ENCODE results near the gene FGGY.
"Not testable (repeated sequence)": the region's sequence is repeated elsewhere in the genome, so short reads cannot be mapped to it uniquely, and the experiment has no call there.

The FGGY gene

DNA sequence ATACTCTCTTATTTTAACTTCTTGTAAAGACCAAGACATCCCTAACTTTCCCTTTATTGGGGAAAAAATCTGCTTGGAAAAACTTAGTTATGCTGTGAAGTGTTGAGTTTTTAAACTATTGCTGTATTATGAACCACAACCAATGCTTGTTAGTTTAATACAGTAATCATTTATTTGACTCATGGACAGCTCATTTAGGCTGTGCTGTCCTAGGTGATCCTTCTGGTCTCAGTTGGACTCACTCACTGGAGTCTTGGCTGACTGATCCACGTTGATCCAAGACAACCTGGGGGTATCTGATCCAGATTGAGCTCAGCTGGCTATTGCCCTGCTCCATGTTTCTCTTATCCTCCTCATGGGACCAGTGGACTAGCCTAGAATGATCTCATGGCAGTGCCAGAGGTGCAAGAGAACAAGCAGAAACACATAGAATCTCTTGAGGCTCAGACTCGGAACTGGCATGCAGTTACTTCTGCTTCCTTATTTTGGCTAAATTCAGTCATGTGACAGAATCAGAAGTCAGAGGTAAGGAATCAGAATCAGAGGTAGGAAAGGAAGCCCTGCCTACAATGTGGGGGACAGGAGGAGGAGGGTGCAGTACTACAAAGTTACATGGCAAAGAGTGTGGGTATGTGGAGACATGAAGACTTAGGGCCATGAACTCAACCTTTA lies 156.5 kb downstream of the FGGY start:
- H3K9me3 Mint-ChIP-seq (ENCODE audit: low read depth), result no peaks in the 10 kb centered on the region
- no peak overlapping the region for H3K27ac Mint-ChIP-seq
- H3K4me3 Mint-ChIP-seq, result no peak overlapping the region
- H3K36me3 Mint-ChIP-seq, result peaks cover 8% of the 10 kb centered on the region
- no peaks in the 10 kb centered on the region for H3K27me3 Mint-ChIP-seq
- H3K4me1 Mint-ChIP-seq (ENCODE audit: low read depth), result no peaks in the 10 kb centered on the region

DNA sequence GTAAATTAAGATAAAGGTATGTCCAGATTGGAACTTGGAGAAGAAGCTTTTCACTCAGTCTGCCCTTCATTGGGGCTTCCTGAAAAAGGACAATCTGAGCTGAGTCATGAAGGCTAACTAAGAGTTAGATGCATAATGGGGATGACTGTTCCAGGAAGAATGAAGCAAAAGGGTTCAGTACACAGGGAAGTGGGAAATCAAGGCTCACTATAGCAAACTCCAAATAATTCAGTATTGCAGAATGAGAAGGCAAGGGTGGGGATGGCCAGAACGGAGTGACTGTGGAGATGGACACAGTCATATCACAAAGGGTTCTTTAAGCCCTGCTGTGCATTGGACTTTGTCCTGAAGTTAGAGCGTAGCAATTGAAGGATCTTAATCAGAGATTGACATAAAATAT lies 158.3 kb downstream of the FGGY start:
- no peaks in the 10 kb centered on the region for H3K4me1 Mint-ChIP-seq (ENCODE audit: low read depth)
- H3K9me3 Mint-ChIP-seq (ENCODE audit: low read depth), result peaks cover 7% of the 10 kb centered on the region
- H3K36me3 Mint-ChIP-seq, result peaks cover 14% of the 10 kb centered on the region
- no peak overlapping the region for H3K27ac Mint-ChIP-seq
- H3K27me3 Mint-ChIP-seq, result no peaks in the 10 kb centered on the region
- H3K4me3 Mint-ChIP-seq, result no peak overlapping the region

DNA sequence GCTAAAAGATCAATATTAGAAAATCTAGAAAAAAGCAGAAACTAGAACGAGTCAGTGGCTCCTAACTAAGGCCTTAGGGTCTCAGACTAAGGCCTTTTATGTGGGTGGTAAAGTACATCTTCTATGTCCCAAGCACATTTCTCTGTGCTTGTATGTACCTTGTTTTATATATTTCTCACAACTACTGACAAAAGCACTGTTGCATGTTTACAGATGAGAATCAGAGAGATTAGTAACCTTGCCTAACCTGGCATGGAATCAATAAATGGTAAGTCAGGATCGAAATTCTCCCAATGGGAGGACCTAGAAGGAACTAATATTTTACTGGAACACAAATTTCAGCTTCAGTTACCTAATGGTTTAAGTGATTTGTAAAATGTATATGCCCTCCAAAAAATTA lies 160.9 kb downstream of the FGGY start:
- H3K9me3 Mint-ChIP-seq (ENCODE audit: low read depth), result peaks cover 7% of the 10 kb centered on the region
- H3K36me3 Mint-ChIP-seq, result peaks cover 17% of the 10 kb centered on the region
- no peaks in the 10 kb centered on the region for H3K4me1 Mint-ChIP-seq (ENCODE audit: low read depth)
- no peak overlapping the region for H3K27ac Mint-ChIP-seq
- no peak overlapping the region for H3K4me3 Mint-ChIP-seq
- H3K27me3 Mint-ChIP-seq, result no peaks in the 10 kb centered on the region

DNA sequence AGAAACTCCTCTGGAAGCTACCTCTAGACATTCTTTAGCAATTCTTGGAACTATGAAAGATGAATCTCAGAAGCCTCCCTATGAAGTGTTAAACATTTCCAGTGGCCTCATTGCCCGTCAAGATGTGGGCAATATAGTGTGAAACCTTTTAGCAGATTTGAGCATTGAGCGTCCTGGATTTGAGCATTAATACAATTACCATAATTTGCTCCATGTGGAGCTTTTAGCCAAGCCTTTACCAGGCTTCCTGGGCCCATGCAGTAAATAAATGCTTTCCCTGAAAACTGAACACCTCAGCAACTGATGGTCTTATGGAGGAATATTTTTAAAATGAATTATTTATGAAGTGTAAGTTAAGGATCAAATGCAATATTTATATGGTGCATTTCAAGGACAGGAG lies 162.0 kb downstream of the FGGY start:
- H3K4me1 Mint-ChIP-seq (ENCODE audit: low read depth), result no peaks in the 10 kb centered on the region
- no peak overlapping the region for H3K4me3 Mint-ChIP-seq
- H3K27ac Mint-ChIP-seq, result no peak overlapping the region
- H3K27me3 Mint-ChIP-seq, result no peaks in the 10 kb centered on the region
- peaks cover 7% of the 10 kb centered on the region for H3K9me3 Mint-ChIP-seq (ENCODE audit: low read depth)
- peaks cover 17% of the 10 kb centered on the region for H3K36me3 Mint-ChIP-seq

DNA sequence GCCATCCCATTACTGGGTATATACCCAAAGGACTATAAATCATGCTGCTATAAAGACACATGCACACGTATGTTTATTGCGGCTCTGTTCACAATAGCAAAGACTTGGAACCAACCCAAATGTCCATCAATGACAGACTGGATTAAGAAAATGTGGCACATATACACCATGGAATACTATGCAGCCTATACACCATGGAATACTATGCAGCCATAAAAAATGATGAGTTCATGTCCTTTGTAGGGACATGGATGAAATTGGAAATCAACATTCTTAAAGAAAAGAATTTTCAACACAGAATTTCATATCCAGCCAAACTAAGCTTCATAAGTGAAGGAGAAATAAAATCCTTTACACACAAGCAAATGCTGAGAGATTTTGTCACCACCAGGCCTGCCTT lies 166.0 kb downstream of the FGGY start:
- not testable (repeated sequence) for H3K4me1 Mint-ChIP-seq (ENCODE audit: low read depth); H3K27ac Mint-ChIP-seq; H3K4me3 Mint-ChIP-seq; H3K27me3 Mint-ChIP-seq; H3K9me3 Mint-ChIP-seq (ENCODE audit: low read depth)
- peaks cover 13% of the 10 kb centered on the region for H3K36me3 Mint-ChIP-seq

DNA sequence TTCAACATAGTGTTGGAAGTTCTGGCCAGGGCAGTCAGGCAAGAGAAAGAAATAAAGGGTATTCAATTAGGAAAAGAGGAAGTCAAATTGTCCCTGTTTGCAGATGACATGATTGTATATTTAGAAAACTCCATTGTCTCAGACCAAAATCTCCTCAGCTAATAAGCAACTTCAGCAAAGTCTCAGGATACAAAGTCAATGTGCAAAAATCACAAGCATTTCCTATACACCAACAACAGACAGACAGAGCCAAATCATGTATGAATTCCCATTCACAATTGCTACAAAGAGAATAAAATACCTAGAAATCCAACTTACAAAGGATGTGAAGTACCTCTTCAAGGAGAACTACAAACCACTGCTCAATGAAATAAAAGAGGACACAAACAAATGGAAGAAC lies 168.6 kb downstream of the FGGY start:
- H3K36me3 Mint-ChIP-seq, result peaks cover 19% of the 10 kb centered on the region
- not testable (repeated sequence) for H3K9me3 Mint-ChIP-seq (ENCODE audit: low read depth); H3K27me3 Mint-ChIP-seq; H3K27ac Mint-ChIP-seq; H3K4me3 Mint-ChIP-seq; H3K4me1 Mint-ChIP-seq (ENCODE audit: low read depth)

DNA sequence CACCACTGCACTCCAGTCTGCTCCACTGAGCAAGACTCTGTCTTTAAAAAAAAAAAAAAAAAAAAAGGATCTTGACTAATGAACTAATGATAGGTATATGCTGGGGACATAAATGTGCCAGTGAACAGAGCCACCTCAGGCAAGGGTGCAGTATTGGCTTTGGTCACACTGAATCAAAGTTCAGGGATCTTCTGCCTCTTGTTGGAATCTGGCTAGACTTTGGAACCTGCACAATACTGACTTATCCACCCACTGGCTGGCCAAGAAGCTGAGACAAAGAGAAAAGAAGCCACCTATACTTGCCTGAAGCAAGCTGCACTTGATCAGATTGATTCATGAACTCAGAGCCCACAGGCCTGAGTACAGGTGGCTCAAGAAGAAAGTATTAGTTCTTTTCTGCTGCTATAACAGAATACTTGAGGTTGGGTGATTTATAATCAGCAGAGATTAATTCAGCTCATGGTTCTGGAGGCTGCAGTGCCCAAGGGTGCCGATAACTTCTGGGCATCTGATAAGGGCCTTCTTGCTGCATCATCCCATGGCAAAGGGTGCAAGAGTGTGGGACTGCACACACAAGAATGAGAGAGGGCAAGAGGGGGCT lies 172.0 kb downstream of the FGGY start:
- Mint-ChIP-seq H3K27ac (no peak overlapping the region), H3K9me3 (ENCODE audit: low read depth) (peaks cover 6% of the 10 kb centered on the region), H3K27me3 (no peaks in the 10 kb centered on the region), H3K36me3 (peaks cover 28% of the 10 kb centered on the region), H3K4me1 (ENCODE audit: low read depth) (no peaks in the 10 kb centered on the region), H3K4me3 (no peak overlapping the region)

DNA sequence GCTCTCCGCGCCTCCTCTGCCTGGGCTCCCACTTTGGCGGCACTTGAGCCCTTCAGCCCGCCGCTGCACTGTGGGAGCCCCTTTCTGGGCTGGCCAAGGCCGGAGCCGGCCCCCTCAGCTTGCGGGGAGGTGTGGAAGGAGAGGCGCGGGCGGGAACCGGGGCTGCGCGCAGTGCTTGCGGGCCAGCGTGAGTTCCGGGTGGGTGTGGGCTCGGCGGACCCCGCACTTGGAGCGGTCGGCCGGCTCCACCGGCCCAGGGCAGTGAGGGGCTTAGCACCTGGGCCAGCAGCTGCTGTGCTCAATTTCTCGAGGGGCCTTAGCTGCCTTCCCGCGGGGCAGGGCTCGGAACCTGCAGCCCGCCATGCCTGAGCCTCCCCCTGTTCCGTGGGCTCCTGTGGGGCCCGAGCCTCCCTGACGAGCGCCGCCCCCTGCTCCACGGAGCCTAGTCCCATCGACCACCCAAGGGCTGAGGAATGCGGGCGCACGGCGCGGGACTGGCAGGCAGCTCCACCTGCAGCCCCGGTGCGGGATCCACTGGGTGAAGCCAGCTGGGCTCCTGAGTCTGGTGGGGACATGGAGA lies 175.2 kb downstream of the FGGY start:
- not testable (repeated sequence) for H3K4me1 Mint-ChIP-seq (ENCODE audit: low read depth); H3K4me3 Mint-ChIP-seq; H3K9me3 Mint-ChIP-seq (ENCODE audit: low read depth); H3K27me3 Mint-ChIP-seq; H3K27ac Mint-ChIP-seq
- peaks cover 26% of the 10 kb centered on the region for H3K36me3 Mint-ChIP-seq

DNA sequence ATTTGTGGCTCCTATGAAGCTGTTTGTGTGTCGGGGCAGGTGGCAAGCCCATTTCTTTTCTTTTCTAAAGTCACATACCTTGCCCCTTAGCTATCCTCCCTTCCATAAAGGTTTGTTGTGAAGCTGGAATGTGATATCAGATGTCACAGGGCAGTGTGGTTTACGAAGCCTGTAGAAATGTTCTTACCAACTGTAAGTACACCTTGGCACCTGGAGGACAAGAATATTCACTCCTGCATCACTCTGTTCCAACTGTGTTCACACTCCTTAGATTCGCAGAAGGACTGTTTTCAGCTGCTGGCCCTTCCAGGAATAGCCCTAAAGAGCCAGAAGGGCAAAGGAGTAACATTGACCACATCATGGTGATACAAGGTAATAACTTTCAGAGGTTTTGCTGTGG lies 176.9 kb downstream of the FGGY start:
- Mint-ChIP-seq H3K9me3 (ENCODE audit: low read depth) (peaks cover 6% of the 10 kb centered on the region), H3K4me1 (ENCODE audit: low read depth) (peaks cover 6% of the 10 kb centered on the region), H3K27me3 (no peaks in the 10 kb centered on the region), H3K36me3 (peaks cover 25% of the 10 kb centered on the region), H3K4me3 (no peak overlapping the region), H3K27ac (no peak overlapping the region)

DNA sequence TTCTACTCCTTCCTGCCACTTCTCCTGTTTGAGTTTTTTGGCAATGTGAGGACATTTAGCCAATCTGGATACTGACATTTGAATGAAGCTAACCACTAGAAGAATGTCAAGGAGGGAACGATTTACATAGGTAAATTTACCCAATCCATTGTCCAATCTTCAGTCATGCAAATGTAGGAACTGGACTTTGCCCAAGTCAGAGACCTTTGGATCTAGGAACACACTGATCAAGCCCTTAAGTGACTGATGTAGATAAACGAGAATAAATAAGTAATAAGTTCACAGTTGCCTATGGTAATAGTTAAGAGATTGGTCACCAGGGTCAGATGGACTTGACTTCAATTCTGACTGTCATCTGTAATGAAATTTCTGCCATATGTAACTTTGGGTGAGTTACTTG lies 177.6 kb downstream of the FGGY start:
- Mint-ChIP-seq H3K4me3 (no peak overlapping the region), H3K27ac (no peak overlapping the region), H3K36me3 (peaks cover 21% of the 10 kb centered on the region), H3K27me3 (no peaks in the 10 kb centered on the region), H3K9me3 (ENCODE audit: low read depth) (peaks cover 6% of the 10 kb centered on the region), H3K4me1 (ENCODE audit: low read depth) (peaks cover 6% of the 10 kb centered on the region)

DNA sequence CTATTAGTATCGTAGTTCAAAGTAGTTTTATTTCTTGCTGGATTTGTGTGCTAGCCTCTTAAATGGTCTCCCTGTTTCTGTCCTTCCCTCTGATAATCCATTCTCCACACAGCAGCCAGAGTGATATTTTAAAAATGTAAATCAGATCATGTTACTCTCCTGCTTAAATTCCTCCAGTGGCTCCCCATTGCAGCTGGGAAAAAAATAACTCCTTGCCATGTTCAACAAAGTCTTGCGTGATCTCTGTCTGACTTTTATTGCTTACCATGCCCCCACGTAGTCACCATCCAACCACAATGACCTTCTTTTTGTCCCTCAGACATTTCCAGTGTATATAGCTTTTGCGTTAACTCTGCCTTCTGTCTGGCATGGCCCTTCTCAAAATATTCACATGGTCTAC lies 178.8 kb downstream of the FGGY start:
- Mint-ChIP-seq H3K27ac (no peak overlapping the region), H3K4me1 (ENCODE audit: low read depth) (peaks cover 6% of the 10 kb centered on the region), H3K36me3 (peaks cover 12% of the 10 kb centered on the region), H3K9me3 (ENCODE audit: low read depth) (peaks cover 6% of the 10 kb centered on the region), H3K27me3 (no peaks in the 10 kb centered on the region), H3K4me3 (no peak overlapping the region)

DNA sequence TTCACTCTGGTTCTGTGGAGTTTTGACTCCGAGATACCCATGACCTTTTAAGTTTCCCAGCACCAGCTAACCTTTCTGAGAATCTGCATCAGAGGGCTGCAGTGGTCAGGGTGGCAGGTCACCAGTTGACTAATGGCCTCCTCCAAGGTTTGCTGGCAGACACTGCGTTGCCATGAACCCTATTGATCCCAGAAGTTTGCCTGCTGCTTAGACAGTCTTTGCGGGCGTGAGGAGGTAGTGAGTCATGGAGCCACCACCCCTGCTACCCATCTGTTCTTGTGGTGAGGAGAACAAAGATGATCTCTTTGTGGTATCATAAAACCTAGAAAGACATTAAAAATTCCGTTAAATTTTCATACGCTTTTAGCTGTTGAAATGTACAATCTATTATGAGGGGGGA lies 180.4 kb downstream of the FGGY start:
- Mint-ChIP-seq H3K36me3 (peaks cover 5% of the 10 kb centered on the region), H3K4me3 (no peak overlapping the region), H3K27me3 (no peaks in the 10 kb centered on the region), H3K4me1 (ENCODE audit: low read depth) (peaks cover 6% of the 10 kb centered on the region), H3K27ac (no peak overlapping the region), H3K9me3 (ENCODE audit: low read depth) (no peaks in the 10 kb centered on the region)

DNA sequence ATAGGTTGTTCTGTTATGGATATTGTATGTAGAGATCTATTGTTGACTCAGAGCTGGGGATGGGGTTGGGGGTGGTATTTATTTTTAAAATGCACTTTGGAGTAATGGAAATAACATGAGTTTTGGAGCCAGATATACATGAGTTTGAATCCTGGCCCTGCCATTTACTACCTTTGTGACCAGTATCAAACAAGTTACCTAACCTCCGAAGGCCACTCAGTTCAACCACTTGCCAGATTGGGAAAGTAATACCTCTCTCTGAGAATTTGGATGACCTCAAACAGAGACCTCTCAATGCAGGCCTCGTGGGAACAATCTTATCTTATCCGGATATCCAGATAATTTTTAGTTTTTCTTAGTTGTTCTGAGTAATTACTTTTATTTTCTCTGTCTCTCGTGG lies 181.0 kb downstream of the FGGY start:
- H3K27ac Mint-ChIP-seq, result no peak overlapping the region
- no peak overlapping the region for H3K4me3 Mint-ChIP-seq
- no peaks in the 10 kb centered on the region for H3K27me3 Mint-ChIP-seq

DNA sequence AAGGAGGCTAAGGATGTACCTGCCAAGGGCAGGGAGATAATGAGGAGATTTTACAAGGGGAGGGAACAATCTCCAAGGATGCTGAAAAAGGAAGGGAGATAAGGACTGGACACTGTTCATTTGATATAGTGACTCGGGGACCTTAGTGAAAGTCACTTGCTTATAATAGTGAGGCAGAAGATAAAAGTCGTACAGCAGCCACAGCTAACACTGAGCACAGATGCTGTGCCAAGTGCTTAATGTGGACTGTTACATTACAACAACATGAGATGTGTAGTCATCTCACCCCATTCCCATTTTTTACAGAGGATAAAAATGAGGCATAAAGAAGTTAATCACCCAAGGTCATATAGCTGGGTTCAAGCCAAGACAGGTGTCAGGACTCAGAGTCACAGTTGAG lies 181.9 kb downstream of the FGGY start:
- Mint-ChIP-seq H3K9me3 (ENCODE audit: low read depth) (no peaks in the 10 kb centered on the region), H3K27me3 (no peaks in the 10 kb centered on the region), H3K27ac (no peak overlapping the region), H3K36me3 (peaks cover 3% of the 10 kb centered on the region), H3K4me1 (ENCODE audit: low read depth) (peaks cover 6% of the 10 kb centered on the region), H3K4me3 (no peak overlapping the region)

More for the DNA sequence above, 181.0 kb downstream of the FGGY start:
- H3K9me3 Mint-ChIP-seq (ENCODE audit: low read depth), result no peaks in the 10 kb centered on the region
- H3K36me3 Mint-ChIP-seq, result peaks cover 5% of the 10 kb centered on the region
- H3K4me1 Mint-ChIP-seq (ENCODE audit: low read depth), result peaks cover 6% of the 10 kb centered on the region

DNA sequence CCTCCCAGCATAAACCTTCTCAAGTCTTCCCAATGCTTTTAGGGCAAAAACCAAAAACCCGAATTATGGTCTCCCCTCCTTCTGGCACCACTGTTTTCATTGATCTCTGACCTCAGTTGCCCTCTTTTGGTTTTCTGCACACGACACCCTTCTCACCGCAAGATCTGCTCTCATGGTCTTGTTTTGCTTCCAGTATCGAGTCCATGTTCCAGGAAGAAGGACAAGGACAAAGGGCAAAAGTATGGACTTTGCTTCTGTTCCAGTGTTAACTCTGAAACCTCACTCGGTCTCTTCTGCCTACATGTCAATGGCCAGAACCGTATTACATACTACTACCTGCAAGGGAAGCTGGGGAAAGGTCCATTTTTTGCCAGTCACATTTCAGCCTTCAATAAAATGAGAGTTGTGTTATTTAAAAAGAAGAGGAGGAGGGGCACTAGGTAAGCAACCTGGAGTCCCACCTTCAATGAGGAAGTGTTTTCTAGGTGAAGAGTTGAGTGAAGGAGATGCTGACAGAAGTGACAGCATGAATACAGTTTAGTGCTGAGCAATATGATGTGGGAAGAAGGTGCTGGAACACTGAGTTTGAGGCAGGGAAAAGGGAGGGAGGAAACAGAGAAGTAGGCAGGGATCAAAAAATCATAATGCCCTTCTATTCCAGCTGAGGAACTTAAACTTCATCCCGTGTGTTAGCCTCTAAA lies 183.4 kb downstream of the FGGY start:
- no peaks in the 10 kb centered on the region for H3K27me3 Mint-ChIP-seq
- H3K36me3 Mint-ChIP-seq, result peaks cover 3% of the 10 kb centered on the region
- H3K4me1 Mint-ChIP-seq (ENCODE audit: low read depth), result peaks cover 6% of the 10 kb centered on the region
- no peak overlapping the region for H3K27ac Mint-ChIP-seq
- no peak overlapping the region for H3K4me3 Mint-ChIP-seq
- H3K9me3 Mint-ChIP-seq (ENCODE audit: low read depth), result no peaks in the 10 kb centered on the region

Measured in activated naive CD8-positive, alpha-beta T cell (primary cell).